Activated B cell treated with CpG ODN at 0.5 μM for 24 hours (primary cell): Measurements from ENCODE around the gene ELF4. TPM values are rescaled to one million over a fixed set of nuclear protein-coding genes. Genes with fewer than 3 reads are reported as not detected.

ENCODE experiments used
- ATAC-seq: fragments of 200-7000 bp; cut with Tn5 transposase; one replicate; pipeline ENCODE4 v1.10.0; 2021; ENCODE audit warnings: low read depth, mild to moderate bottlenecking, moderate library complexity
- CTCF ChIA-PET: fragments of 350-600 bp; sonication (Branson Sonifier 250); formaldehyde crosslinking; loops from one replicate; lab custom pipeline; 2021; ENCODE audit warnings: antibody characterized with exemption; lab: Charles Lee
- POLR2A ChIA-PET: fragments of 350-600 bp; sonication (Branson Sonifier 250); formaldehyde crosslinking; loops from one replicate; lab custom pipeline; 2021; ENCODE audit warnings: antibody characterized with exemption; lab: Charles Lee
- DNase-seq: peaks from one replicate; pipeline ENCODE4 v3.0.0; 2022
- H3K27ac Mint-ChIP-seq: one replicate; pipeline ENCODE4 v1.8.0; 2020; ENCODE audit warnings: mixed read lengths
- H3K27me3 Mint-ChIP-seq: one replicate; pipeline ENCODE4 v1.8.0; 2021; ENCODE audit warnings: mixed read lengths
- H3K36me3 Mint-ChIP-seq: one replicate; pipeline ENCODE4 v1.8.0; 2021; ENCODE audit warnings: low read depth, mixed read lengths
- H3K4me1 Mint-ChIP-seq: one replicate; pipeline ENCODE4 v1.8.0; 2021; ENCODE audit warnings: mixed read lengths
- H3K4me3 Mint-ChIP-seq: one replicate; pipeline ENCODE4 v1.8.0; 2020; ENCODE audit warnings: mild to moderate bottlenecking, mixed read lengths
- H3K9me3 Mint-ChIP-seq: one replicate; pipeline ENCODE4 v1.8.0; 2020; ENCODE audit warnings: mixed read lengths
- CTCF ChIP-seq: fragments of 200-600 bp; IDR thresholded peaks from one replicate; pipeline ENCODE4 v1.8.0; 2022; ENCODE audit warnings: antibody characterized with exemption, mild to moderate bottlenecking
- intact Hi-C: fragments of 100-400 bp; cut with micrococcal nuclease; formaldehyde crosslinking; loops from one replicate; pipeline ENCODE4 v1.15.1; 2024
- total RNA-seq: library from RNA; stranded (reverse); gene quantifications from 2 replicates; pipeline ENCODE4 v1.2.3, GENCODE V29; 2022

ELF4 gene
- total RNA-seq, 1 donor from 2014 or later: 33.0 TPM

GRCh38 chrX:130058652-130059051 is 51.6 kb downstream of the ELF4 start:
- ChIA-PET POLR2A (no interaction called here), CTCF (interaction anchor here (1.0 kb wide), 1 partner anchor 133 kb away, joined by 4 read pairs; no protein-coding TSS in a partner anchor)
- H3K36me3 Mint-ChIP-seq: peaks cover 10% of the 10 kb centered on the region
- DNase-seq (no peak), ATAC-seq (no peak)
- no peak overlapping the region for H3K27ac Mint-ChIP-seq
- no peaks in the 10 kb centered on the region for H3K9me3 Mint-ChIP-seq
- H3K4me3 Mint-ChIP-seq: no peak overlapping the region
- TF ChIP-seq CTCF: no peak
- no peaks in the 10 kb centered on the region for H3K27me3 Mint-ChIP-seq
- peaks cover 3% of the 10 kb centered on the region for H3K4me1 Mint-ChIP-seq
- intact Hi-C loops: no loop called here

DNA sequence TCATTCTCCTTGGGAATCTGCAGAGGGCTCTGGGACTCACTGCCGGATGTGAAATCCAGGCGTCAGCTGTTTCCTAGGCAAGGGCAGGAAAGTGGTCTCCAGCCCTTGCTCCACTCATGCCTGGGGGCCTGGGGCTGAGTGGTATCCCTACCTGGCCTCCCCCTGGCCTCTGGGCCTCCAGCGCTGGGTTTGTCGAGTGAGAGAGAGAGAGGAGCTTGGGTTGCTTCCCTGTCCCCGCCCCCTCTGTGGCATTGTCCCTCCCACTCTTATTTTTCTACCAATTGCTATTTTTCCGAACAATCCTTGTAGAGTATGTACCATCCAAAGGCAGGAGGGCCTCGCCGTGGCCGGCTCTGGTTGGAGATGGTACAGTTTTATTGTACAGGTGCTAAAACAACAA is 53.1 kb downstream of the ELF4 start:
- Mint-ChIP-seq H3K9me3 (no peaks in the 10 kb centered on the region), H3K27ac (no peak overlapping the region), H3K4me3 (no peak overlapping the region), H3K36me3 (peaks cover 16% of the 10 kb centered on the region), H3K4me1 (peaks cover 3% of the 10 kb centered on the region), H3K27me3 (no peaks in the 10 kb centered on the region)
- DNase-seq (no peak), ATAC-seq (no peak)
- ChIA-PET CTCF (no interaction called here), POLR2A (no interaction called here)
- intact Hi-C loops: no loop called here
- no peak for TF ChIP-seq CTCF

- H3K4me1 Mint-ChIP-seq: peaks cover 3% of the 10 kb centered on the region
- no peak overlapping the region for H3K27ac Mint-ChIP-seq
- ATAC-seq (no peak), DNase-seq (no peak)
- intact Hi-C loops: no loop called here
- no peak overlapping the region for H3K4me3 Mint-ChIP-seq
- ChIA-PET POLR2A (no interaction called here), CTCF (no interaction called here)
- H3K9me3 Mint-ChIP-seq: no peaks in the 10 kb centered on the region
- TF ChIP-seq CTCF: no peak
- peaks cover 25% of the 10 kb centered on the region for H3K36me3 Mint-ChIP-seq
- H3K27me3 Mint-ChIP-seq: no peaks in the 10 kb centered on the region
Measured at GRCh38 chrX:130055899-130056298, 54.4 kb downstream of the ELF4 start.

- no peak overlapping the region for H3K27ac Mint-ChIP-seq
- no peaks in the 10 kb centered on the region for H3K4me1 Mint-ChIP-seq
- ChIA-PET CTCF (no interaction called here), POLR2A (no interaction called here)
- no peaks in the 10 kb centered on the region for H3K27me3 Mint-ChIP-seq
- intact Hi-C loops: no loop called here
- H3K4me3 Mint-ChIP-seq: no peak overlapping the region
- DNase-seq (no peak), ATAC-seq (no peak)
- TF ChIP-seq CTCF: no peak
- H3K9me3 Mint-ChIP-seq: no peaks in the 10 kb centered on the region
- H3K36me3 Mint-ChIP-seq: peaks cover 27% of the 10 kb centered on the region
Measured at GRCh38 chrX:130055103-130055502, 55.2 kb downstream of the ELF4 start.

GRCh38 chrX:130053236-130053635 is 57.1 kb downstream of the ELF4 start:
- no peak for DNase-seq
- no peak overlapping the region for H3K27ac Mint-ChIP-seq
- ATAC-seq: no peak
- intact Hi-C loops: no loop called here
- no peaks in the 10 kb centered on the region for H3K27me3 Mint-ChIP-seq
- peaks cover 33% of the 10 kb centered on the region for H3K36me3 Mint-ChIP-seq
- ChIA-PET CTCF (no interaction called here), POLR2A (no interaction called here)
- no peak for TF ChIP-seq CTCF
- H3K4me1 Mint-ChIP-seq: no peaks in the 10 kb centered on the region
- no peak overlapping the region for H3K4me3 Mint-ChIP-seq
- no peaks in the 10 kb centered on the region for H3K9me3 Mint-ChIP-seq
